Measurements from ENCODE around the gene FFAR2.

Gene FFAR2

GRCh38 chr19:35431145-35431807 lies 16.8 kb upstream of the FFAR2 start:
- ChIA-PET CTCF (no interaction called here), POLR2A (ENCODE audit: low non-redundant PET) (no interaction called here)
- no peak overlapping the region for H3K27ac ChIP-seq
- TF ChIP-seq CTCF (conservative IDR thresholded peaks at IDR 0.05; ENCODE audit: low read depth), result no peak
- DNase-seq (ENCODE audit: low spot score), result no peak

- ChIA-PET POLR2A (ENCODE audit: low non-redundant PET) (no interaction called here), CTCF (no interaction called here)
- H3K27ac ChIP-seq, result no peak overlapping the region
- TF ChIP-seq CTCF (conservative IDR thresholded peaks at IDR 0.05; ENCODE audit: low read depth), result no peak
- no peak for DNase-seq (ENCODE audit: low spot score)
These were observed 15.1 kb upstream of the FFAR2 start for GRCh38 chr19:35432911-35433310.

GRCh38 chr19:35433448-35433847 lies 14.6 kb upstream of the FFAR2 start:
- TF ChIP-seq CTCF (conservative IDR thresholded peaks at IDR 0.05; ENCODE audit: low read depth), result no peak
- H3K27ac ChIP-seq, result no peak overlapping the region
- POLR2A ChIA-PET (ENCODE audit: low non-redundant PET), result no interaction called here
- CTCF ChIA-PET, result interaction anchor here (0.7 kb wide), 1 partner anchor 108 kb away, joined by 4 read pairs; no protein-coding TSS in a partner anchor
- DNase-seq (ENCODE audit: low spot score), result no peak

GRCh38 chr19:35435896-35436295 lies 12.2 kb upstream of the FFAR2 start:
- TF ChIP-seq CTCF (conservative IDR thresholded peaks at IDR 0.05; ENCODE audit: low read depth), result no peak
- CTCF ChIA-PET, result no interaction called here
- POLR2A ChIA-PET (ENCODE audit: low non-redundant PET), result no interaction called here
- no peak overlapping the region for H3K27ac ChIP-seq
- DNase-seq (ENCODE audit: low spot score), result no peak

GRCh38 chr19:35436477-35437405 lies 11.3 kb upstream of the FFAR2 start:
- ChIA-PET POLR2A (ENCODE audit: low non-redundant PET) (no interaction called here), CTCF (no interaction called here)
- peak; percentile 62 for DNase-seq (ENCODE audit: low spot score)
- TF ChIP-seq CTCF (conservative IDR thresholded peaks at IDR 0.05; ENCODE audit: low read depth), result no peak
- peak overlapping the region; percentile 78 for H3K27ac ChIP-seq

GRCh38 chr19:35437406-35437951 lies 10.6 kb upstream of the FFAR2 start:
- no peak for TF ChIP-seq CTCF (conservative IDR thresholded peaks at IDR 0.05; ENCODE audit: low read depth)
- ChIA-PET CTCF (interaction anchor here (0.6 kb wide), 2 partner anchors 58 to 297 kb away, joined by 4 read pairs; no protein-coding TSS in a partner anchor), POLR2A (ENCODE audit: low non-redundant PET) (no interaction called here)
- H3K27ac ChIP-seq, result peak overlapping the region; percentile 78
- no peak for DNase-seq (ENCODE audit: low spot score)
